CD4-positive, alpha-beta T cell treated with Interleukin-10 for 1 hour (primary cell): ENCODE measurements around the gene PHIP.
A peak's percentile ranks its signal among the peaks of the same experiment; 100 is the strongest.
"Not testable (repeated sequence)": the region's sequence is repeated elsewhere in the genome, so short reads cannot be mapped to it uniquely, and the experiment has no call there.

Experiments
- DNase-seq: peaks from one replicate; pipeline ENCODE4 v3.0.0-alpha.2; 2020

The PHIP gene

DNA sequence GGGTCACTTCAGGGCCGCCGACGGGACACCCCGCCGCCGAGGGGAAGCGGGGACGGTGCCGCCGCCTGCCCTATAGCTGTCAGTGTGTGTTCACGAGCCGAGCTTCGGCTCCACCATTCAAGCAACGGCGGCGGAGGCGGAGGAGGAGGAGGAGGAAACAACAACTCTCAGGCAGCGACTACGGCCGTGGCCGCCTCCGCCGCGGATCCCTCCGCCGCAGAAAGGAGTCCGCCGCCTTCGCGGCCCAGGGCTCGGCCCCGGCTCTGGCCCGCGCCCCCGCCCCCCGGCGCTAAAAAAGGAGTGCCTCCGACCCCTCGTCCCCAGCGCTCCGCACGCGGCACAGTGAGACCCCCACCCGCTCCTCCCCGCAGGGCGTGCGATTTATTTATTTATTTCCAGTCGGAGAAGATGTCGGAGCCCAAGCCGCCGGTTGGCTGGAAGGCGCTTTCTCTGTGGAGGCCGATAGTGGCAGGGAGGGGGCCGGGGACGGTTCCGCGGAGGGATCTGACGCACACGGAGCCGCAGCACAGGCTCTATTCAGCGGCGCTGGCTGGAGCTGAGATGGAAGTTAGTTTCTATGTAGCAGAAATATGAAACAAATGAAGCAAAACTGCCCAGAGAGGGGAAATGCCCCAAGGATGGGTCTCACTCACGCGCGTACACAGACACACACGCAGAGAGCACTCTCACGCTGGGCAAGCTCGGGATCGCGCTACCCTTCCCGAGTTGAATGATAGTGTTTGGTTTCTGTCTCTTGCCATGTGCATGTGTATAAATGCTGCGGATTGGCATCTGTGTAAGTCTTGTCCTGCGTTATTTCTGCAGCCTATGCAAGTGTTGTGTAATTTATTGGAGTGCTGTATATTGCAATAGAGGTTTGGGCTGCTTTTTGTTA lies at the start of gene PHIP:
PHIP (minus strand) TSS at position 180 of the 895 bp plus-strand sequence. CDS start 186 bp downstream, outside the sequence.
- peak; percentile 94 for DNase-seq

DNA sequence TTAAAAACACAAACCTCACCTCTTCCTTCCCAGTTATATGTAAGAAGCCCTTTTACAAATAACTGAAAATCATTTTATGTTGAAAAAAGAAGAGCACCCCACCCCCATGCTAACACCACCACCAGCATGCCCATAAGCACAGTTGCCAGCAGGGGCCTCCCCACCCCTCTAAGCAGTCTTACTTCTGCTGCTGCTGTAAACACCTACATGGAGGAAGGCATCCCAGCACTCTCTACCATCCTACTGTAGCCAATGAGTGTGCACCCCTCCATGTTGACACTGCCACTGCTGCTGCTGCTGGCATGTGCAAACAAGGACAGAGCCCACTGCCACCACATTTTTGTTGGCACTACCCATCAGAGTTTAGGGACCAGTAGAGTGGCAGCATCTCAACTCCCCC lies 49.6 kb upstream of the PHIP start:
- DNase-seq: no peak

DNA sequence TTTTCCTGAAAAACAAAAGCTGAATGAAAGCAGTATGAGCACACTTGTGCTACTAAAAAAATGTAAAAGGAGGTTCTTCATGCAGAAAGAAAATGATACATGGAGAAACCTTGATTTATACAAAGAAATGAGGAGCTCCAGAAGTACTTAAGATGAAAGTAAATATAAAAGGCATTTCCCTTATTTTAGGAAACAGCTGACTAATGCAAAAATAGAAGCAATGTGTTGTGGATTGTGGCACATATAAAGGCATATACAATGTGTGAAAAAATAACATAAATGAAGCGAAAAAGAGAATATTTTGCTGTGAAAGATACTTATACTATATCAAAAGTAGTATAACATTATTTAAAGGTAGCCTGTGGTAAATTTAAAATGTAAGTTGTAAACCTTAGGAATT lies 41.2 kb upstream of the PHIP start:
- DNase-seq: no peak

- DNase-seq: no peak
These were observed 39.7 kb upstream of the PHIP start for GRCh38 chr6:79117752-79118151.

GRCh38 chr6:79115553-79116182 lies 37.6 kb upstream of the PHIP start:
- no peak for DNase-seq

DNA sequence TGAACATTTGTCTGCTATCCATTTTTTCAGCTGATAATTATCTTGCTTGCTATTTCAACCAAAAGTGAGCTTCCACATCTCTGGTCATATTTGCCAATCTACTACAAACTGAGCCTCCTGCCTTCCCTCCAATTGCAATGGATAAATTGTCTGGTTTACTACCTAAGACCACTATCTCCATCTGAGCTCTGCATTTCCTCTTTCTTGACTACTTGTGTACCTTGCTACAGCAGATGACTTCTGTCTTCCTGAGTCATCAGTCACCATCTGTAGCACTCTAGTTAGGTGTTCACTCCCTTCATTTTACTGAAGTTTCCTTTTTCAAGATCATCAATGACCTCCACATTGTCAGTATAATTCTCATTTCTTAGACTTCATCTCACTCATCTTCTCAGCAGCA lies 33.5 kb upstream of the PHIP start:
- no peak for DNase-seq

DNA sequence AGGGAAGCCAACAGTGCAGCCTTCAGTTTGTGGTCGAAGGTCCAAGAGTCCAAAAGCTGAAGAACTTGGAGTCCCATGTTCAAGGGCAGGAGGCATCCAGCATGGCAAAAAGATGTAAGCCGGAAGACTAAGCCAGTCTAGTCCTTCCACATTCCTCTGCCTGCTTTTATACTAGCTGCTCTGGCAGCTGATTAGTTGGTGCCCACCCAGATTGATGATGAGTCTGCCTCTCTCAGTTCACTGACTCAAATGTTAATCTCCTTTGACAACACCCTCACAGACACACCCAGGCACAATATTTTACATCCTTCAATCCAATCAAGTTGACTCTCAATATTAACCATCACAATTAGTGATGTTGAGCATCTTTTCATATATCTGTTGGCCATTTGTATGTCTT lies 23.1 kb upstream of the PHIP start:
- no peak for DNase-seq

DNA sequence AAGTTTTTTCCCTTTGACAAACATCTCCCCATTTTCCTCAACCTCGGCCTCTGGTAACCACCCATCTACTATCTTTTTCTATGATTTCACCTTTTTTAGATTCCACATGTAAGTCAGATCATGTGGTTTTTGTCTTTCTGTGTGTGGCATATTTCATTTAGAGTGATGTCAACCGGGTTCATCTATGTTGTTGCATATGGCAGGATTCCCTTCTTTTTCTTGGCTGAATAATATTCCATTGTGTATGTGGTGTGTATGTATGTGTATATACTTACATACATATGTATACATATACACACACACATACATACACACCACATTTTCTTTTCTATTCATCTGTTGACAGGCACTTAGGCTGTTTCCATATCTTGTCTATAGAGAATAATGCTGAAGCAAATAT lies 22.2 kb upstream of the PHIP start:
- DNase-seq: no peak

DNA sequence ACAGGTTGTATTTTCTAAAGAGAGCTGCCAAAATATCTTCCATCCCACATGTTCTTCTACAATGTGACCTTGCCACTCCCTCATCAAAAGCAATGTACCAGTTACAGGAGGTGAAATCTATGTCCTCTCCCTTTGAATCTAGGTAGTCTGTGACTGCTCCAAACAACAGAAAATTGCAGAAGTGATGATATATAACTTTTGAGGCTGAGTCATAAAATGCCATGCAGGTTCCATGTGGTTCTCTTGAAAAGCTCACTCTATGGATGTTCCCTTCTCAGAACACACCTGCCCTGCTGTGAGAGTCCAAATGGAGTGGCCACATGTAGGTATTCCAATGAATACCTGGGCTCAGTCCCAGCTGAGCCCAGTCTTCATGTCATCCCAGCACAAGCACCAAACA lies 16.9 kb upstream of the PHIP start:
- DNase-seq: no peak

GRCh38 chr6:79091801-79092200 lies 13.7 kb upstream of the PHIP start:
- not testable (repeated sequence) for DNase-seq

DNA sequence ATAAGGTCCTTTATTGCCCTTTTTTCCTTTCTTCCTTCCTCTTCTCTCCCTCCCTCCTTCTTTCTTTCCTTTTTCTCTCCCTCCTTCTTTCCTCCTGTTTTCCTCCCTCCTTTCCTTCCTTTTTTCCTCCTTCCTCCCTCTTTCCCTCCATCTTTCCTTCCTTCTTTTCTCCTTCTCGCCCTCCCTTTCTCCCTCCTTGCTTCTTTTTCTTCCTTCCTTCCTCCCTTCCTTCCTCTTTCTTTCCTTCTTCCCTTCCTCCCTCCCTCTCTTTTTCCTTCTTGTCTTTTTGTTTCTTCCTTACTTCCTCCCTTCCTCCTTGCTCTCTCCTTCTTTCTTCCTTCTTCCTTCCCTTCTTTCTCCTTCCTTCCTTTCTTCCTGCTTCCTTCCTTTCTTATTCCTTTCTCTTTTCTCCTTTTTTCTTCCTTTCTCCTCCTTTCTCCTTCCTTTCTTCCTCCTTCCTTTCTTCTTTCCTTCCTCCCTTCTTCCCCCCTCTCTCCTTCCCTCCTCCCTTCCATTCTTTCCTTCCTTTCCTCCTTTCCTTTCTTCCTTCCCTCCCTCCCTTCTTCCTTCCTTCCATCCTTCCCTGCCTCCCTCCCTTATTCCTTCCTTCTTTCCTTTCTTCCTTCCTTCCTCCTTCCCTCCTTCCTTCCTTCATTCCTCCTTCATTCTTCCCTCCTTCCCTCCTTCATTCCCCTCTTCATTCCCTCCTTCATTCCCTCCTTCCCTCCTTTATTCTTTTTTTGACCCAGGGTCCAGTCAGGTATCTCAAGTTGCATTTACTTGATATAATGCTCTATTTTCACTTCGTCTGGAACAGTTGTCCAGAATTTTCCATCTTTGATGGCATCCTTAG lies 11.7 kb upstream of the PHIP start:
- no peak for DNase-seq

- DNase-seq: no peak
These were observed 6.6 kb upstream of the PHIP start for GRCh38 chr6:79084693-79085092.

DNA sequence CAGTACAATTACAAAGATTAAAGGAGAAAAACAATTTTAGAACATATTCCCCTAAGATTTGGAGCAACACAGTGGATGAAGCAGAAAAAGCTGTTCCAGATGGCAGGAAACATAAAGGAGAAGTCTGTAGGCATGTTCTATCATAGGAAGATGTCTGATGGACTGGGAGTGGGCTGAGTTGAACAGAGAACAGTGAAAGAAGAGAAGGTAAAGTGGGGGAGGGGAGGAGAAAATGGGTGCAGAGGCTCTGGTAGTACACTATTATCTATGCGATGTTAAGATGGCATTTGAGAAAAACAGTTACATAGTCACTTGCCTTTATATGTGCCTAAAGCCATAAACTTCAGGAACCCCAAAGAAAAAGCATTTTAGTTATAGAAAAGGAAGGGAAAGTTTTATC lies 4.2 kb upstream of the PHIP start:
- no peak for DNase-seq

- DNase-seq: no peak
These were observed 3.6 kb upstream of the PHIP start for GRCh38 chr6:79081663-79082062.

DNA sequence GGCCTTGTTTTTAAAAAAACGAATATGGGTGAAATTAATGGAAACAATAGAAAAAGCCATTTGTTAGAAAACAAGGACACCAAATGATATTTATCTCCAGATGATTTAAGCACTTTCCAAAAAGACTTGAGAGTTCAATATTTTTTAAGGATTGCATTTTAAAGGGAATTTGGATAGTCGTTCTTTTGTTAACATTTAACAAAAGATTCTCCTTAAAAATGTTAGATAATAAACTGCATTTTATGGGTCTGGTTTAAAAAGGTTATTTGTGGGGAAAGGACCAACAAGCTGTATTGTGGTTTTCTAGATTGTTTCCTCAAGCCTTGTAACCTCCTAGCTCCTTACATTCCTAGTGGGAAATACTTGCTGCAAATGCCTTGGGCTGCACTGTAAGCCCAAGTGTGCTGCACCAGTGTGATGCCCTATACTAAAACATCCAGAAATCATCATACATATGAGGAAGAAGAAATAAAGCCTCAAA lies 1.5 kb upstream of the PHIP start:
- DNase-seq: no peak

GRCh38 chr6:79077715-79078074 lies 359 bp downstream of the PHIP start:
- DNase-seq: no peak

- DNase-seq: peak; percentile 91
These were observed 1.0 kb downstream of the PHIP start for GRCh38 chr6:79076782-79077641.

DNA sequence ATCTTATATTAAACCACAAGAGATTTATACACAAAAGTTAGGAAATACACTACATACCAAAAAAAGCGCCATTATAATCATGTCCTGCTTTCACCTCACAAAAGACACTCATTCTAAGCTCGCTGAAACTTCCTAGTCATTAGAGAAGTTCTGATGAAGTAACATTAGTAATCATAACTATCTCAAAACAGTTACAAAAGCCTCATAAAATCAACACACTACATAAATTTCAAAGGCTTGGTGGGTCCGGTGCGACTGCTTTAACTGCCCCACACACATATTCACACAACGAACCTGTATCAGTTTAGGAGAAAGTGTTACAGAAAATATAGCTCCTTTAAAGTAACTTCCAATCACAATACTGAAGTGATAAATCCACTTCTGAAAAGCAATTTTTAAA lies 1.9 kb downstream of the PHIP start:
- DNase-seq: peak; percentile 17

GRCh38 chr6:79073888-79074287 lies 4.2 kb downstream of the PHIP start:
- no peak for DNase-seq

- DNase-seq: no peak
These were observed 5.3 kb downstream of the PHIP start for GRCh38 chr6:79072640-79073181.

DNA sequence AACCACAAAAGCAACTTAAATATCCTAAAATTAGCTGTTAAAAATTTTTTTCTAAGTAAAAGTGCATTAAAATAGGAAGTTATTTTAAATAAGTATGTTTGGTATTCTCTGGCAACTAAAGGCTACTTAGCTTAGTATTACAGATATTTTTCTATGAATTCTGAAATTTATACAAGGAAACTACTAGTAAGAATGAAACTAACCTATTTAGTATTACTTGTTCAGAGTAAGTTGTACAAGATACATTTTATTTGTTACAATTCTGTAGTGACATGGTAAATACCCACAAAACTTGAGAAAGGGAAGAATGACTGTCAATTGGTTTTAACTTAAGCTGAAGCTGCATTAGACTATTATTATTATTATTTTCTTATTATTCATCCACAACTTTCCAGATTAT lies 6.5 kb downstream of the PHIP start:
- no peak for DNase-seq

DNA sequence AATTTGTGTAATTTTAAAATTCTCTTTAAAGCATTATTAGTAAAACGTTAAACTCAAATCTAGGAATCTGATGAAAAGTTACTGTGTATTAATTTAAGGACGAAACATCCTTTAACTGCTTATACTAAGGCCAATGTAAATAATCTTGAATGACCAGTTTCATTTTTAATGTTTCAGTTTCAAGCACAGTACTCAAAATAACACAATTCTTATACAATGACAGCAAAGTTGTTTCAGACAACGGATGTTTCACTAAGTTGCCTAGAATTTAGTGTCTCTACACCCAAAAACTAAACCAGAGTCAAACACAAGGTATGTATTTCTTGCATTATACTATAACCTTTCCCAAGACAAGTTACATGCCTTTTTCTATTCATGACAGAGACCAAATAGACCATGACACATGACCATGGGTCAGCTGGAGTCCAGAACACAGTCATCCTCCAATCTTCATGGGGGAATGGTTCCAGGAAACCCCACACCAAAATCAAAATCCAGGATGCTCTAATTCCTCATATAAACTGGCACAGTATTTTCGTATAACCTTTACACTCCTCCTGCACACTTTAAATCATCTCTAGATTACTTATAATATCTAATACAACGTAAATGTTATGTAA lies 7.7 kb downstream of the PHIP start:
- no peak for DNase-seq
